Immature natural killer cell (primary cell): ENCODE measurements around the gene LRRFIP2. TPM values are rescaled to one million over a fixed set of nuclear protein-coding genes. Genes with fewer than 3 reads are reported as not detected.
"Not testable (repeated sequence)": the region's sequence is repeated elsewhere in the genome, so short reads cannot be mapped to it uniquely, and the experiment has no call there.

ENCODE experiments used
- DNase-seq, 3 donors: peaks; one replicate each; pipeline ENCODE4 v3.0.0; 2022; ENCODE audit warnings: mixed read lengths in 1 of 3
- H3K27ac Mint-ChIP-seq, 6 donors: one replicate each; pipeline ENCODE4 v1.8.0; 2020; ENCODE audit warnings: mixed read lengths in 6 of 6, mild to moderate bottlenecking in 5 of 6, inconsistent platforms in 4 of 6, moderate library complexity in 3 of 6
- H3K27me3 Mint-ChIP-seq, 3 donors: one replicate each; pipeline ENCODE4 v1.8.0; 2020 to 2021; ENCODE audit warnings: low read depth in 3 of 3, mild to moderate bottlenecking in 3 of 3, mixed read lengths in 3 of 3, moderate library complexity in 3 of 3, inconsistent platforms in 1 of 3
- H3K36me3 Mint-ChIP-seq, 3 donors: one replicate each; pipeline ENCODE4 v1.8.0; 2020; ENCODE audit warnings: mixed read lengths in 3 of 3, inconsistent platforms in 2 of 3, mild to moderate bottlenecking in 2 of 3
- H3K4me1 Mint-ChIP-seq, 2 donors: one replicate each; pipeline ENCODE4 v1.8.0; 2020; ENCODE audit warnings: inconsistent platforms in 2 of 2, mild to moderate bottlenecking in 2 of 2, mixed read lengths in 2 of 2, moderate library complexity in 1 of 2
- H3K4me3 Mint-ChIP-seq, 5 donors: one replicate each; pipeline ENCODE4 v1.8.0; 2020; ENCODE audit warnings: mild to moderate bottlenecking in 5 of 5, mixed read lengths in 5 of 5, inconsistent platforms in 3 of 5, moderate library complexity in 3 of 5
- H3K9me3 Mint-ChIP-seq, 6 donors: one replicate each; pipeline ENCODE4 v1.8.0; 2020; ENCODE audit warnings: mild to moderate bottlenecking in 6 of 6, mixed read lengths in 6 of 6, inconsistent platforms in 4 of 6, moderate library complexity in 3 of 6
- polyA plus RNA-seq, 3 donors: library from polyadenylated mRNA; unstranded; fragments of 300-500 nt; fragmentation: Illumina TruSeq; gene quantifications; one replicate each; pipeline ENCODE4 v1.2.3, GENCODE V29; 2021

Gene LRRFIP2
- polyA plus RNA-seq, 3 donors from 2014 or later, result 7.9 to 26.4 (median 14.3) TPM

- H3K9me3 Mint-ChIP-seq, H3K4me1 Mint-ChIP-seq, H3K36me3 Mint-ChIP-seq, DNase-seq, H3K27ac Mint-ChIP-seq, H3K27me3 Mint-ChIP-seq, H3K4me3 Mint-ChIP-seq: not testable (repeated sequence)
Observed at GRCh38 chr3:37206041-37206440, 31.7 kb upstream of the LRRFIP2 start.

GRCh38 chr3:37204314-37204713 lies 29.9 kb upstream of the LRRFIP2 start:
- Mint-ChIP-seq H3K9me3 (no peaks in the 10 kb centered on the region), H3K4me1 (no peaks in the 10 kb centered on the region), H3K4me3 (no peak overlapping the region), H3K36me3 (peaks cover 0 to 3% (median 0%) of the 10 kb centered on the region in 3 donors), H3K27me3 (peaks cover 0 to 6% (median 3%) of the 10 kb centered on the region in 3 donors), H3K27ac (no peak overlapping the region)
- DNase-seq, result no peak

GRCh38 chr3:37202035-37202434 lies 27.7 kb upstream of the LRRFIP2 start:
- Mint-ChIP-seq H3K27ac (peak overlapping the region in 1 of 6 donors; percentile 2), H3K36me3 (peaks cover 0 to 4% (median 3%) of the 10 kb centered on the region in 3 donors), H3K4me3 (no peak overlapping the region), H3K4me1 (no peaks in the 10 kb centered on the region), H3K27me3 (peaks cover 0 to 6% (median 3%) of the 10 kb centered on the region in 3 donors), H3K9me3 (no peaks in the 10 kb centered on the region)
- DNase-seq, result no peak

GRCh38 chr3:37200141-37200540 lies 25.8 kb upstream of the LRRFIP2 start:
- Mint-ChIP-seq H3K9me3 (no peaks in the 10 kb centered on the region), H3K27ac (no peak overlapping the region), H3K4me3 (no peak overlapping the region), H3K36me3 (peaks cover 0 to 4% (median 3%) of the 10 kb centered on the region in 3 donors), H3K4me1 (peaks cover 4 to 5% of the 10 kb centered on the region in 2 donors), H3K27me3 (peaks cover 0 to 6% (median 3%) of the 10 kb centered on the region in 3 donors)
- no peak for DNase-seq

- Mint-ChIP-seq H3K9me3 (no peaks in the 10 kb centered on the region), H3K36me3 (peaks cover 0 to 4% (median 0%) of the 10 kb centered on the region in 3 donors), H3K4me1 (peaks cover 4 to 5% of the 10 kb centered on the region in 2 donors), H3K27ac (peak overlapping the region in 1 of 6 donors; percentile 33), H3K27me3 (peaks cover 0 to 6% (median 0%) of the 10 kb centered on the region in 3 donors), H3K4me3 (no peak overlapping the region)
- DNase-seq, result no peak
Observed at GRCh38 chr3:37198996-37199395, 24.6 kb upstream of the LRRFIP2 start.

- Mint-ChIP-seq H3K4me3 (no peak overlapping the region), H3K27ac (no peak overlapping the region), H3K36me3 (peaks cover 0 to 4% (median 0%) of the 10 kb centered on the region in 3 donors), H3K4me1 (peaks cover 4 to 5% of the 10 kb centered on the region in 2 donors), H3K9me3 (no peaks in the 10 kb centered on the region), H3K27me3 (peaks cover 0 to 4% (median 0%) of the 10 kb centered on the region in 3 donors)
- no peak for DNase-seq
Observed at GRCh38 chr3:37198547-37198946, 24.2 kb upstream of the LRRFIP2 start.

GRCh38 chr3:37197810-37198371 lies 23.5 kb upstream of the LRRFIP2 start:
- no peak for DNase-seq
- Mint-ChIP-seq H3K4me1 (peaks cover 4 to 5% of the 10 kb centered on the region in 2 donors), H3K9me3 (no peaks in the 10 kb centered on the region), H3K36me3 (peaks cover 0 to 4% (median 0%) of the 10 kb centered on the region in 3 donors), H3K27ac (peak overlapping the region in 2 of 6 donors; percentile 55 to 66), H3K27me3 (peaks cover 0 to 4% (median 0%) of the 10 kb centered on the region in 3 donors), H3K4me3 (no peak overlapping the region)

- peaks cover 0 to 4% (median 0%) of the 10 kb centered on the region in 3 donors for H3K36me3 Mint-ChIP-seq
- H3K9me3 Mint-ChIP-seq, result no peaks in the 10 kb centered on the region
- H3K4me3 Mint-ChIP-seq, result no peak overlapping the region
Observed at GRCh38 chr3:37194533-37194932, 20.2 kb upstream of the LRRFIP2 start.

GRCh38 chr3:37190667-37191066 lies 16.3 kb upstream of the LRRFIP2 start:
- no peak overlapping the region for H3K27ac Mint-ChIP-seq
- no peaks in the 10 kb centered on the region for H3K9me3 Mint-ChIP-seq
- H3K36me3 Mint-ChIP-seq, result no peaks in the 10 kb centered on the region
- H3K4me1 Mint-ChIP-seq, result no peaks in the 10 kb centered on the region
- peaks cover 0 to 2% (median 0%) of the 10 kb centered on the region in 3 donors for H3K27me3 Mint-ChIP-seq
- no peak for DNase-seq
- H3K4me3 Mint-ChIP-seq, result no peak overlapping the region

More at GRCh38 chr3:37194533-37194932, 20.2 kb upstream of the LRRFIP2 start:
- Mint-ChIP-seq H3K27ac (no peak overlapping the region), H3K27me3 (peaks cover 0 to 2% (median 0%) of the 10 kb centered on the region in 3 donors), H3K4me1 (peaks cover 4 to 5% of the 10 kb centered on the region in 2 donors)
- no peak for DNase-seq

- H3K36me3 Mint-ChIP-seq, result no peaks in the 10 kb centered on the region
- H3K4me1 Mint-ChIP-seq, result no peaks in the 10 kb centered on the region
- H3K27me3 Mint-ChIP-seq, result peaks cover 0 to 2% (median 0%) of the 10 kb centered on the region in 3 donors
- no peak overlapping the region for H3K4me3 Mint-ChIP-seq
- no peaks in the 10 kb centered on the region for H3K9me3 Mint-ChIP-seq
- DNase-seq, result no peak
- no peak overlapping the region for H3K27ac Mint-ChIP-seq
Observed at GRCh38 chr3:37189109-37189508, 14.7 kb upstream of the LRRFIP2 start.

- Mint-ChIP-seq H3K27me3 (peaks cover 0 to 2% (median 0%) of the 10 kb centered on the region in 3 donors), H3K4me3 (no peak overlapping the region), H3K36me3 (no peaks in the 10 kb centered on the region), H3K27ac (peak overlapping the region in 2 of 6 donors; percentile 13 to 46), H3K4me1 (peaks cover 15 to 17% of the 10 kb centered on the region in 2 donors), H3K9me3 (no peaks in the 10 kb centered on the region)
- DNase-seq, result no peak
Observed at GRCh38 chr3:37183976-37184375, 9.6 kb upstream of the LRRFIP2 start.

GRCh38 chr3:37183375-37183831 lies 9.0 kb upstream of the LRRFIP2 start:
- no peaks in the 10 kb centered on the region for H3K36me3 Mint-ChIP-seq
- H3K27me3 Mint-ChIP-seq, result peaks cover 0 to 2% (median 0%) of the 10 kb centered on the region in 3 donors
- H3K4me1 Mint-ChIP-seq, result peaks cover 17 to 20% of the 10 kb centered on the region in 2 donors
- no peaks in the 10 kb centered on the region for H3K9me3 Mint-ChIP-seq
- no peak for DNase-seq
- no peak overlapping the region for H3K4me3 Mint-ChIP-seq
- peak overlapping the region in 2 of 6 donors; percentile 8 to 28 for H3K27ac Mint-ChIP-seq

- H3K9me3 Mint-ChIP-seq, result no peaks in the 10 kb centered on the region
- no peak for DNase-seq
Observed at GRCh38 chr3:37182816-37183215, 8.4 kb upstream of the LRRFIP2 start.

GRCh38 chr3:37181756-37182155 lies 7.4 kb upstream of the LRRFIP2 start:
- no peak overlapping the region for H3K4me3 Mint-ChIP-seq
- no peaks in the 10 kb centered on the region for H3K36me3 Mint-ChIP-seq
- peaks cover 0 to 2% (median 0%) of the 10 kb centered on the region in 3 donors for H3K27me3 Mint-ChIP-seq
- H3K27ac Mint-ChIP-seq, result no peak overlapping the region
- no peak for DNase-seq
- peaks cover 34 to 37% of the 10 kb centered on the region in 2 donors for H3K4me1 Mint-ChIP-seq
- no peaks in the 10 kb centered on the region for H3K9me3 Mint-ChIP-seq

More at GRCh38 chr3:37182816-37183215, 8.4 kb upstream of the LRRFIP2 start:
- Mint-ChIP-seq H3K36me3 (no peaks in the 10 kb centered on the region), H3K4me3 (no peak overlapping the region), H3K27me3 (peaks cover 0 to 2% (median 0%) of the 10 kb centered on the region in 3 donors), H3K4me1 (peaks cover 23 to 26% of the 10 kb centered on the region in 2 donors), H3K27ac (peak overlapping the region in 2 of 6 donors; percentile 48 to 61)
